GM21367 (cell line): ENCODE measurements around the gene USP9X.
"Not testable (repeated sequence)": the region's sequence is repeated elsewhere in the genome, so short reads cannot be mapped to it uniquely, and the experiment has no call there.

Experiments used
- ATAC-seq: cut with Tn5 transposase; IDR thresholded peaks from one replicate; pipeline ENCODE4 v1.9.1; 2021; ENCODE audit not compliant: unreplicated experiment

USP9X gene

DNA sequence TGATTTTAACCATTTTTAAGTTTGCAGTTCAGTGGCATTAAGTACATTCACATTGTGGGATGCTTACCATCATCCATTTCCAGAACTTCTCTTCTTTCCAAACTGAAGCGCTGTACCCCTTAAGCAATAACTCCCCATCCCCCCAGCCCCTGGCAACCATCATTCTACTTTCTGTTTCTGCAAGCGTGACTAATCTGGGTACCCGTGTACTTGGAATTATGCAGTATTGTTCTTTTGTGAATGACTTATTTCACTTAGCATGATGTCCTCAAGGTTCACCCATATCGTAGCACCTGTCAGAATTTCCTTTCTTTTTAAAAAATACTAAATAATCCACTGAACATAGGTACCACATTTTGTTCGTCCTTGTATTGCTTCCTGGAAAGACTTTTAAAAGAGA is 32.9 kb downstream of the USP9X start:
- no peak for ATAC-seq

DNA sequence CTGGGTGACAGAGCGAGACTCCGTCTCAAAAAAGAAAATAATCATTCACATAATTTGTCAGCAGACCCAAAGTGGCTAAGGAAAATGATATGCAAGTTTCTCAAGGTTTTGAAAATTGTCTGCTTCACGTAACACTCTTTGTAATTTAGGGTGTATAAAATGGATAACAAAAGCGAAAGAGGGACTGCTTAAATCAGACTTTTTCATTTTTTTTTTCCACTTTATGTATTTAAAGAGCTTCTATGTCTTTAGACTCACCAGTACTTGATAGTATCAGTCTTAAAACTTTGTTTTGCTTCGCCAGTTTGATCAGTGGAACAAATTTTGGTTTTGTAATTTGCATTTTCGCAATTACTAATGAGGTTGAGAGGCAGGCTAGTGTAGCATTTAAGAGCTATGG is 34.6 kb downstream of the USP9X start:
- no peak for ATAC-seq

DNA sequence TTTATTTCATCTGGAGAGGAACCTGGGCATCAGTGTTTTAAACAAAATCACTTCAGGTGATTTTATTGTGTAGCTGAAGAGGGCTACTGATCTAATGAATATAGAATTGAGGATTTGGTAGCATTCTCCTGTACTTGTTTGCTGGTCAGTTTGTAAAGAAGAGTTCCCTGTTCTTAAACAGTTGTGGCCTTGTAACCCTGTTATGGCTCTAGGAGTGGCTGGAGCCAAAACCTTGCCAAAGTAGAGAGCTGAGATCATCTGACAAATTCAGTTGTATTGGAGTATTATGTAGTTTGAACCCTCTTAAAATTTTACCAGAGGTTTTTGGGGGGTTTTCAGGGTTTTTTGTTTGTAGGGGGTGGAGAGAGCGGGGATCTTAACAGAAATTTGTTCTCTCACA is 36.5 kb downstream of the USP9X start:
- ATAC-seq: no peak

DNA sequence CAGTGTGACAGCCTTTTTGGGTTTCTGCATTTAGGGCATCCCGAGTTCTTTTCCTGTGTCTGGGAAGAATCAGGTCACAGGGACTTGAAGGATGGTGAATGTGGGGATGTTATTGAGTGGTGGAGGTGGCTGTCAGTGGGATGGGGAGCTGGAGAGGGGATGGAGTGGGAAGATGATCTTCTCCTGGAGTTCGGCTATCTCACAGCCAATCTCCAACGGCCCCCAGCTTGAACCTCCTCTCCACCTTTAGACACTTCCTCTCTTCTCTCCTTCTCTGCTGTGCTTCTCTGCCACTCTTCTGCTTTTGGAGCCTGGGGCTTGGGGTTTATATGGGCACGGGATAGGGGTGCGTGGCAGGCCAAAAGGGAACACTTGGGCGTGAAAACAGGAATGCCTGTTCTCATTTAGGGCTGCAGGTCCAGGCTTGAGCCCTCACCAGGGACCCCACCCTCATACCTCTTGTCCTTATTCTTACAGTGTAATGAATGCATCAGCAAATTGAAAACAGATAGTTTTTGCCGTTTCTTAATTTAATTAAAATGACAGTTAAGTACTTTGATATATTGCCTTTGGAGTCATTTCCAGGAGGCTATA is 37.5 kb downstream of the USP9X start:
- no peak for ATAC-seq

DNA sequence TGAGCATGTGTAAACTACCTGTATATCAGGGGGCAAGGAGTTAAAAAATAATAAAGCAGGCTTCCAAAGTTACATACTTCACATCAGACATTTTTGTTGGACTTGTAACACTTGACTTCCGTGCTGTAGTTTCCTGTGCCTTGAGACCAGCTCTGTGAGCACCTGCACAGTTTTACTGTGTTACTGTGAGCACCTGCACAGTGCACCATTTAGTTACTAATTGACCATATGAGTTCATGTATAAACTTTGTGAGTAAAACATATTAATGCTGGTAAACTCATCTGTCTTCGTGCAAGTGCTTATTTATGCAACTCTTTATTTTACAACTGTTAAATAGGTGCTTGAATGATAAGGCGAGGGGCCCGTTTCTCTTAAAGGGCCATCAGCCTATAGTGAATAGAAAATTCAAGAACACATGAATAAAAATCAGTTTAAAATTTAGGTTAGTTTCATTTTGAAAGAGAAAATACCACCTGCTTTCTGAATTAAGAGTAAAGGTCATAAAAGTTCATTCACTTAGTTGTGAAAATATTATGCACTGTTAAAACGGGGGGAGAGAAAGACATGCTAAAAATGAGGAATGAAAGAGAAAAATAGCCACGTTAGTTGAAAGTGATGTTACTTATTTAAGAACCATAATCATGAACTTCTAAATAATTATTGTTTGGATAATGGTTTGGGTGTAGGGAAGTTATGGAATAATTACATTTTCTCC is 42.4 kb downstream of the USP9X start:
- no peak for ATAC-seq

DNA sequence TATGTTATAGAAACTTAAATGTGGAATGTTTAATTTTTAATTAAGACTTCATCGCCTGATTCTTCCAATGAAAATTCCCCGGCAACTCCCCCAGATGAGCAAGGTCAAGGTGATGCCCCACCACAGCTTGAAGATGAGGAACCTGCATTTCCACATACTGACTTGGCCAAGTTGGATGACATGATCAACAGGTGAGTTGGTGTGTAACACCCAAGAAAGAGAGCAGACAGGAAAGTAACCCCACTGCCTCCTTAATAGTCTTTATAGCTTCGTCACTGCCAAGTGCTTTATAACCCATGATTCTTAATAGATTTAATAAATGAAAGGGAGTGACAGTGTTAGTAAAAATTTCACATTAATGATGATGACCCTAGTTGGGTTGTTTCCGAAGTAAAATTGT is 43.7 kb downstream of the USP9X start:
- ATAC-seq: no peak

DNA sequence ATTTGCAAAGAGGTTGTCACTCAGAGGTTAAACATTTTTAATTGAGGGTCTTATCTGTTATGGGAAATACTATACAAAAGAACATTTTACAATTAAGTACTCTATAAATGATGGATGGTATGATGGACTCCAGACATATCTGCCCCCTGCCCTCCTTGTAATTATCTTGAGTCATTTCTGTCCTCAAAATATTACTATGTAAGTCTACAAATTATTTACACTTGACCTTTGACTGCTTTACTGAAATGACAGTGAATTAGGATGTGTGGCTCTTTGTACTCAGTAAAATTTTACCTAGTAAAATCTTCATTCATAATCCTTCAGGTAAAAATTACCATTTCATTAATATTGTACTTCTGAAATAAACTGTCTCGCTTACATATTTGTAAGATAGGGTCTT is 46.5 kb downstream of the USP9X start:
- no peak for ATAC-seq

DNA sequence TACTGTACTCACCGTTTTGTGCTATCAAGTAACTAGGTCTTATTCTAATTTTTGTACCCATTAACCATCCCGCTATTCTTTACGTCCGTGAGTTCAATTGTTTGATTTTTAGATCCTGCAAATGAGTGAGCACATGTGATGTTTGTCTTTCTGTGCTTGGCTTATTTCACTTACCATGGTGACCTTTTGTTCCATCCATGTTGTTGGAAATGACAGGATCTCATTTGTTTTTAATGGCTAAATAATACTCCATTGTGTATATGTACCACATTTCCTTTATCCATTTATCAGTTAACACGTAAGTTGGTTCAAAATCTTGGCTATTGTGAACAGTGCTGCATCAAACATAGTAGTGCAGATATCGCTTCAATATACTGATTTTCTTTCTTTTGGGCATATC is 48.3 kb downstream of the USP9X start:
- no peak for ATAC-seq

DNA sequence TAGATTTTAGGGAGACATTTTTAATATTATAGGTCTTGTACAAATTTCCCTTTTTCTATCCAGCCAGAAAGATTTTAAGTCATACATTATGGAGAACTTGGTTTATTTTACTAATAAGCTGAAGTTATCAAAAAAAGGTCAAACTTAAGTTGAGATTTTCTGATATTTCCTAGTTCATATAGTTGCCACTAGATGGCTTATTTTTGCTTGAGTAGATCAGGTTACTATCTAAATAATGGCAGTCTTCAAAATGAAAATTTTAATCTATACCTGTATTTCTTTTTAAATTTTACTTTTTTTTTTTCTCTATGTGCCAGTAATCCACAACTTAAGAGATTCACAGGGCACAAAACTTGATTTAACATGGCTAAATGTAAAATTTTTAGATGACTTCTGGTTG is 52.3 kb downstream of the USP9X start:
- ATAC-seq: no peak

DNA sequence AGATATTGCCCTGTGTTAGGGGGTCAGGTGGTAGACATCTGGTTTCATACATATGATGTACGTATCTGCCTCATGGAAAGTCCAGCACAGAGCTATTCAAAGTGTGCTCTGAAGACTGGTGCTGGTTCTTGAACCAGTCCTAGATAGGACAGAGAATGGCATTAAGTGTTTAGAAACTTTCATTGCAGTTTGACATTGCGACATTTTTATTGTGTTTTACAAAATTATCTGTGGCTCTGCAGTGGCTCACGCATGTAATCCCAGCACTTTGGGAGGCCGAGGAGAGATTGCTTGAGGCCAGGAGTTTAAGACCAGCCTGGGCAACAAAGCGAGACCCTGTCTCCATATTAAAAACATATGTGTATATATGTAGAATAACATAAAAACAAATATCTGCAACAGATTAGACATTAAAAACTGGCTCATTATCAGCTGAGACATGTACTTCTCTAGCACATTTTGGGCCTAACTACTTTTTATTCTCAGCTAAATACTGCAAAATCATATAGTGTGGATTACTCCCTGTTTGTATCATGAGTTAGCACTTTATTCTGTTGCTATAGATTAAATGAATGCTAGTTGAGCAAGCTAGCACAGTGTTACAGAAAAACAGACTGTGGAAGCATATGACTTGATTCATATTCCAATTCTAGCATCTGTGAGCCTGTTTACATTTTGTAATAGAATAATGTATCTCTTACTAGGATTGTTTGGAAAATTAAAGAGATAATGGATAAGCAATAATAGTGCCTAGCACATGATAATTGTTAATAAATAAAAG is 57.1 kb downstream of the USP9X start:
- no peak for ATAC-seq

DNA sequence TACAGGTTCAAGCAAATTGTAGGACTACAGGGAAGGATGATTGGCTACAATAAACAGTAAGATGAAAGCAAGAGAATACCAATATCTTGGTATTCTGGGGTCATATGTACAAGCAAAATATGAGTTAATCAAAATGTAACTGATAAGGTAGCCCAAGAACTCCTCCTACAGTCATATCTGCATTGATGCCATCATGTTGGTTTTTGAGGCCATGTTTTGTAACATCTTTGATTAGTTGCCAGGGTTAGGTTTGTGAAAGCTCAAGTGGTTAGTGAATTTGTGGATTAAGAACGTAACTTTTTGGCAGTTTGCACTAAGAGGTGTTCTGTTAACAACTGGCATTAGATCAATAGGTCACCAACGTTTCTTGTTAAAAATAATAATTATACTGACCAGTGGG is 59.6 kb downstream of the USP9X start:
- no peak for ATAC-seq

DNA sequence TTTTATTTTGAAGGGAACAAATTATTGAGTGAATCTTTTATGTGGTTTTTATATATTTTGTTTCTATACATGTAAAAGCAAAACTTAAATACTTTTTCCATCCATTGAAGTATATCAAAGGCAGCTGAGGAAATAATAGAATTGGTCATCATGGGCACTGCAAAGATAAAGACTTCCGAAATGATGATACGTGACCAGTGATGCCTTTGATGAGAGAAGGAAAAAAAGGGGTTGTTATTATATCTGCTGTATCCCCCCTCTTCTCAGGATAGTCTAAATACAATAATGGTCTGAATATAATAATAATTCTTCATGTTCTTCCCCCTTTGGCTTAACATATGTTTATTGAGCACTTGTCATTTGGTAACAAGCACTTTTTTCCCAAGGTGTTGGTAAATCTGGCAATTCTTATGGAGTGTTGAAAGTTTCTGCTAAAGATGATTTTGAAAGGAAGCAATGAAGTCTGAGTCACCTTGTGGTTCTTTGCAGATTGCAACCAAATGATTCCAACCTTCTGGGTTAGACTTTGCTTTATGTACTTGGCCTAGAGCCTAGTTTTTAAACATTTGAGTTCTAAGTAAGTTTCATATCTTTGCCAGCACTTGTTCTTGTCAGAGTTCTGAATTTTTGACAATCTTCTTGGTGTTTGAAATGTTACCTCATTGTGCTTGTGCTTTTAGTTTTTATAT is 60.8 kb downstream of the USP9X start:
- ATAC-seq: no peak

DNA sequence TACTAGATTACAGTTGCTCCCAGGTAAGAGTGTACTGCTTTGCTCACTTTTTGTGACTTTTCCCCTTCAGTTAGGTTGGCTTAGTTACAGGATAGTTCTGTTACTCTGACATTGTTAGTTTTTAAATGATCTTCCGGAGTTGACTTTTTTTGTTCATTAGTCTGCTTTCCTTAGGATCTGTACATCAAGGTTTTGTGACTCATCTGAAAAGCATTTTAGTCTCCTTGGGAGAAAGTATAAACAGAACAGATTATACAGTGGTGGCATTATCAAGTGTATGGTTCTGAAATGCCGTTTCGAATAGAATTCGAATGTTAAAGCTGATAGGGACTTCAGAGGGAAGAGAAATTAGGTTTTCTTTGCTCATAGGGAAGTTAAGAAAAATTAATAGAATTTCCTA is 63.3 kb downstream of the USP9X start:
- no peak for ATAC-seq

DNA sequence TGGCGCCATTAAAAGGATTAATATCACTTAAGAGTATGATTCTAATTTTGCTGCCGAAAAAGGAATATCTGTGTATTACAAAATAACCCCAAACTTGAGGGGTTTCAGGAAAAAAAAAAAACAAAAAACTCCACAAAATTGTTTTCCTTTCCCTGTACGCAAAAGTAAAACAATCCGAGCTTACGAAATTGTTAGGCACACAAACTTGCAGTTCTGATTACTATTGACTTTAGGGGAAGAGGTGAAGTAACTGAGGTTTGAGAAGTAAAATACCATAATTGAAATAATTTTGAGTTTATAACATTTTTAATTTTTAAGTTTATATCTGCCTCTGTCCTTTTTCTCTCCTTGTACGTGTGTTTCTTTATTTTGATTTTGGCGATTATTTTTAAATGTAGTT is 64.8 kb downstream of the USP9X start:
- ATAC-seq: no peak

DNA sequence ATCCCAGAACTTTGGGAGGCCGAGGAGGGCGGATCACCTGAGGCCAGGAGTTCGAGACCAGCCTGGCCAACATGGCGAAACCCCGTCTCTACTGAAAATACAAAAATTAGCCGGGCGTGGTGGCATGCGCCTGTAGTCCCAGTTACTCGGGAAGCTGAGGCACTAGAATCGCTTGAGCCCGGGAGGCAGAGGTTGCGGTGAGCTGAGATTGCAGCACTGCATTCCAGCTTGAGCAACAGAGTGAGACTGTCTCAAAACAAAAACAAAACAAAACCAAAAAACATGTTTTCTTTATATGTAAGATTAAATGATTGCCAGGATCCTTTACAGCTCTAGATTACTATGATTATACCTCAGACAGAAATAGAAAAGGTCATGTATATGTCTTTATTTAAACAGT is 66.5 kb downstream of the USP9X start:
- not testable (repeated sequence) for ATAC-seq

DNA sequence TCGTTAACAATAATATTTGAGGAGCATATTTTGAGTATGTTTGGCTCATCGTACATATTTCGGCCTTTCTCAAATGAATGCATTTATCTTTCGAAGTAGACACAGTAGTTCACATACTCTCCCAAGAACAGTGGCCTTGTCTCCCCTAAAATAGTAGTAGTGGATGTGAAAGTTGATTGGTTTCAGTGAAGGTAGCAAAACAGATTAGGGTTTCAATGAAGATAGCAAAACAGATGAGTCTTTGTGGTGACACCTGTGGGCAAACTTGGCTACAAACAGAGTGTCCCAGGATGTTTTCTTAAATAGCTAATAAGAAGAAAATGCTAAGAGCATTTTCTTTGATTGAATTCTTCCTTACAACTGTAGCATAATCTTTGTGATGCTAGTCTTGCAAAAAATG is 67.0 kb downstream of the USP9X start:
- no peak for ATAC-seq

DNA sequence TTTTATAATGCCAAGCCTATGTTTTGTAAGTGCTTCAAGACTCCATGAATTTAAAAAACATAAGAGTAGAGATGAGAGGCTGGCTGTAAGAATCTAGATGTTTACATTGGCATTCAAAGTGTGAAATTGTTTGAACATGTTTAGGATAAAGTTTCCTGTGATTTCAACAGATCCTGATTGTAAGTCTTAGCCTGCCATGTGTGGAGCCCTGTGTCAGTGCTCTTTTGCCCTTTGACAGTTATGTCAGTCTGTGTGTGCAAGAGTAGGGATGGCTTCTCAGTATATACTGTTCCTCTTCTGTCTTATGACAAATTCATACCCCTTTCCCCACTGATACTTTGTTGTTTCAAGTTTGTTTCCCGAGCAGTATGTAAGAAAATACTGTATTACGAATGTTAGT is 68.2 kb downstream of the USP9X start:
- ATAC-seq: no peak

DNA sequence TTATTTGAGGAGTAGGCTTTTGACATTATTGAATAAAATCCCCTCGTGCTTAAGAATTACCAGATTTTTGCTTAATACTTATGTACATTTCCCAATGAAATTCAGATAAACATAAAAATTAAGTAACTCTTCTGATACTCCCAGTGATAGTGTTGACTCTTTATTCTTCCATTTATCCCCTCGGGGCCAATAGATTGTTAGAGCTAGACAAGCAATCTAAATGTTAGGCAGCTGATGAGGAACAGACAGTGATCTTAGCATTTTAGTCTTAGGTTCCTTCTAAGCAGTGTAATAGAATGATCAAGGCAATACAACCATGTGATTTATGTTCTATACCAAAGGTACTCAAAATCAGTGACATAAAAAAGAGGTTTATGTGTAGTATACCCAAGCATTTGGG is 68.7 kb downstream of the USP9X start:
- ATAC-seq: no peak

DNA sequence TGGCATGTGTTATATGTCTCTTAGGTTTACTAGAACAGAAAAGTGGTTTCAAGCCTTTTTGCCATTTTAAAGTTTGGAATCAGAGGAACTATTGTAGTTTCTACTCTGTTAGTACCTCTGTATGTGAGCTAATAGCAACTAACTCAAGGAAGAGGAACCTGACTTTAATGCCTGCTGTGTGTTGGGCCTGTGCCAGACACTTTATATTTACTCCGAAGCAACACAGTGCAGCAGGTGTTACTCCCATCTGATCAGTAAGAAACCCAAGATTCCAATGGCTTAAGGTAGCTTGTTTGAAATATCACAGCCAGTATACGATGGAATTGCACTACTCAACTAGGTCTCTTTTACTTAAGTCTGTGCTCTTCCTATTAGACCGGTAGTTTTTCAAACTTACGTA is 79.2 kb downstream of the USP9X start:
- ATAC-seq: no peak

DNA sequence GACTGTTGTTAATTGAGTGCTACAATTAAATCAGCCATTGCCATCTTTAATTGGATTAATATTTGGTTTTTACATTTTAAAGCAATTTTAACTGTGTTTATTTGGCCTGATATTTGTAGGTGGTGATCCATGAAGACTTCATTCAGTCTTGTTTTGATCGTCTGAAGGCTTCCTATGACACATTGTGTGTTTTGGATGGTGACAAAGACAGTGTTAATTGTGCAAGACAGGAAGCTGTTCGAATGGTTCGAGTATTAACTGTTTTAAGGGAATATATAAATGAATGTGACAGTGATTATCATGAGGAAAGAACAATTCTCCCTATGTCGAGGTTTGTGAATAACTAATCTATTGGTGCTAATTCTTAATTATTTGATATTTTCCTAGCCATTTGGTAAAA is 82.6 kb downstream of the USP9X start:
- no peak for ATAC-seq

DNA sequence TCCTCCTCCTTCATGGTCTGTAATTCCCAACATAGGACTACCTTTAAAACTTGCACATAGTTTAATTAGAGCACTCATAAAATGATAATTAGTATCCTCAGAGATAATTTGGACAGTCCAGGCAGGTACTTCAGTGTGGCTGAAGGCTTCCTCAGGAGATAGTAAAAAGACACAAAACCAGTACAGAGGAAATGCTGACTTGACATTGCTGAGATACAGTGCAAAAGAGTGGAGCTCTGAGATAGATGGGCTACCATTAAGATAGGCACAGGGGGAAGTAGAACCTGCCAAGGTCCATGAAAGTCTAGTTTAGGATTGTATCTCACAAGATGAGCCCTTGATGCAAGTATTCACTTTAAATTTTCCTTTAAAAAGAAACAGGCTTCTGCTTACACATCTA is 91.0 kb downstream of the USP9X start:
- no peak for ATAC-seq

DNA sequence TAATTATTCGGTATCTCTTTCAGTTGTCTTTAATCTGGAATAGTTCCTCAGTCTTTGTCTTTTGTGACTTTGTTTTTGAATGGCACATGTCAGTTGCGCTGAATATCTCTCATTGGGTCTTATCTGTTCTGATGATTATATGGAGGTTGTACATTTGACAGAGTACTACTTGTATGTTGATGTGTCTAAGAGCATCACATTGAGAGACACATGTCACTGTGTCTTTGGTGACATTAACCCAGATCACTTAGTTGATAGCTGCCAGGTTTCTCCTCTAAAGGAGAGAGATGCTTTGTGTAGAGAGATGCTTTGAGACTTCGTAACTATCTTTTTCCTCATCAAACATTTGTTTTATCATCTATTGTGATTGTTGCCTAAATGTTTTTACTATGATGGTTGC is 92.1 kb downstream of the USP9X start:
- ATAC-seq: no peak
